GM18517 (cell line): Measurements from ENCODE around the gene FTO.

Experiments
- ATAC-seq: cut with Tn5 transposase; IDR thresholded peaks from one replicate; pipeline ENCODE4 v1.9.1; 2021; ENCODE audit warnings: mild to moderate bottlenecking, moderate library complexity; ENCODE audit not compliant: unreplicated experiment

Gene FTO

GRCh38 chr16:53894686-53895085 is 190.7 kb downstream of the FTO start:
- ATAC-seq, result no peak

- no peak for ATAC-seq
Measured at GRCh38 chr16:53895433-53895832, 191.5 kb downstream of the FTO start.

- ATAC-seq, result no peak
Measured at GRCh38 chr16:53895851-53896250, 191.9 kb downstream of the FTO start.

GRCh38 chr16:53896722-53897121 is 192.8 kb downstream of the FTO start:
- no peak for ATAC-seq

- ATAC-seq, result no peak
Measured at GRCh38 chr16:53898993-53899392, 195.0 kb downstream of the FTO start.

GRCh38 chr16:53899431-53899830 is 195.5 kb downstream of the FTO start:
- no peak for ATAC-seq

- no peak for ATAC-seq
Measured at GRCh38 chr16:53900667-53901066, 196.7 kb downstream of the FTO start.

GRCh38 chr16:53901408-53901807 is 197.5 kb downstream of the FTO start:
- ATAC-seq, result no peak

- ATAC-seq, result no peak
Measured at GRCh38 chr16:53904533-53904932, 200.6 kb downstream of the FTO start.

- no peak for ATAC-seq
Measured at GRCh38 chr16:53905028-53905427, 201.1 kb downstream of the FTO start.

GRCh38 chr16:53908731-53909130 is 204.8 kb downstream of the FTO start:
- no peak for ATAC-seq

- ATAC-seq, result no peak
Measured at GRCh38 chr16:53910990-53911389, 207.0 kb downstream of the FTO start.

GRCh38 chr16:53911513-53911912 is 207.6 kb downstream of the FTO start:
- no peak for ATAC-seq

- no peak for ATAC-seq
Measured at GRCh38 chr16:53912155-53912554, 208.2 kb downstream of the FTO start.

- no peak for ATAC-seq
Measured at GRCh38 chr16:53913099-53913870, 209.3 kb downstream of the FTO start.

GRCh38 chr16:53913920-53914319 is 210.0 kb downstream of the FTO start:
- no peak for ATAC-seq

GRCh38 chr16:53914736-53915135 is 210.8 kb downstream of the FTO start:
- ATAC-seq, result no peak

GRCh38 chr16:53915452-53916160 is 211.7 kb downstream of the FTO start:
- no peak for ATAC-seq

GRCh38 chr16:53920988-53921387 is 217.0 kb downstream of the FTO start:
- no peak for ATAC-seq

- ATAC-seq, result no peak
Measured at GRCh38 chr16:53922067-53922806, 218.3 kb downstream of the FTO start.

GRCh38 chr16:53922807-53923571 is 219.0 kb downstream of the FTO start:
- ATAC-seq, result no peak
